SKM-1 (cell line): Measurements from ENCODE around the gene SAMSN1.

Experiments
- DNase-seq: peaks from one replicate; lab custom pipeline; 2025; ENCODE audit not compliant: unreplicated experiment; lab: John Stamatoyannopoulos, UW

SAMSN1 gene

GRCh38 chr21:14487490-14488432 is 58.4 kb downstream of the SAMSN1 start:
- DNase-seq: no peak

GRCh38 chr21:14486869-14487268 is 59.2 kb downstream of the SAMSN1 start:
- DNase-seq: no peak

- DNase-seq: no peak
Measured at GRCh38 chr21:14484188-14485009, 61.7 kb downstream of the SAMSN1 start.

GRCh38 chr21:14483296-14483695 is 62.8 kb downstream of the SAMSN1 start:
- DNase-seq: no peak

- peak; percentile 75 for DNase-seq
Measured at GRCh38 chr21:14482165-14482564, 64.0 kb downstream of the SAMSN1 start.

GRCh38 chr21:14480411-14481031 is 65.6 kb downstream of the SAMSN1 start:
- no peak for DNase-seq

- no peak for DNase-seq
Measured at GRCh38 chr21:14479241-14479786, 66.8 kb downstream of the SAMSN1 start.

GRCh38 chr21:14477841-14478240 is 68.3 kb downstream of the SAMSN1 start:
- DNase-seq: no peak

- no peak for DNase-seq
Measured at GRCh38 chr21:14477133-14477532, 69.0 kb downstream of the SAMSN1 start.

GRCh38 chr21:14474995-14475394 is 71.1 kb downstream of the SAMSN1 start:
- DNase-seq: no peak

GRCh38 chr21:14469641-14470040 is 76.5 kb downstream of the SAMSN1 start:
- no peak for DNase-seq

GRCh38 chr21:14466715-14467114 is 79.4 kb downstream of the SAMSN1 start:
- no peak for DNase-seq

- no peak for DNase-seq
Measured at GRCh38 chr21:14457762-14458161, 88.4 kb downstream of the SAMSN1 start.

- DNase-seq: no peak
Measured at GRCh38 chr21:14456911-14457310, 89.2 kb downstream of the SAMSN1 start.

GRCh38 chr21:14454016-14455009 is 91.8 kb downstream of the SAMSN1 start:
- no peak for DNase-seq

- no peak for DNase-seq
Measured at GRCh38 chr21:14453339-14454015, 92.6 kb downstream of the SAMSN1 start.

GRCh38 chr21:14452727-14453241 is 93.3 kb downstream of the SAMSN1 start:
- no peak for DNase-seq

- no peak for DNase-seq
Measured at GRCh38 chr21:14452031-14452726, 93.9 kb downstream of the SAMSN1 start.

GRCh38 chr21:14451546-14451945 is 94.6 kb downstream of the SAMSN1 start:
- no peak for DNase-seq
